IMR-90 (cell line): ENCODE data around the gene PLA2G12A.

ENCODE experiments used
- CTCF ChIP-seq: conservative IDR thresholded peaks from 2 replicates; pipeline ENCODE4 v1.5.1; 2012; ENCODE audit warnings: mild to moderate bottlenecking, low read depth, low read length, improper control_type of control experiment
- ELK1 ChIP-seq: fragments of 150-350 bp; IDR thresholded peaks from 2 replicates; pipeline ENCODE4 v1.6.1; 2016; ENCODE audit warnings: low read depth, mild to moderate bottlenecking, low read length, moderate library complexity, borderline replicate concordance

- no peak for TF ChIP-seq ELK1
- TF ChIP-seq CTCF: no peak
Observed at GRCh38 chr4:109739547-109739946, 9.7 kb upstream of the PLA2G12A start.
